NOMO-1 treated with dmso at 0.1 percent for 144 hours (cell line): Measurements from ENCODE around the gene CCDC102A.

Experiments
- DNase-seq: peaks from one replicate; lab custom pipeline; 2025; ENCODE audit not compliant: unreplicated experiment; lab: John Stamatoyannopoulos, UW

Gene CCDC102A

GRCh38 chr16:57538235-57538721 lies 1.9 kb upstream of the CCDC102A start:
- no peak for DNase-seq

- DNase-seq, result no peak
These were observed 1.3 kb upstream of the CCDC102A start for GRCh38 chr16:57537581-57538234.

- no peak for DNase-seq
These were observed 779 bp upstream of the CCDC102A start for GRCh38 chr16:57537194-57537505.

GRCh38 chr16:57535680-57536305 lies 578 bp downstream of the CCDC102A start:
- DNase-seq, result peak; percentile 47

GRCh38 chr16:57534881-57535658 lies 1.3 kb downstream of the CCDC102A start:
- DNase-seq, result no peak

- DNase-seq, result no peak
These were observed 2.0 kb downstream of the CCDC102A start for GRCh38 chr16:57534337-57534880.

- no peak for DNase-seq
These were observed 2.7 kb downstream of the CCDC102A start for GRCh38 chr16:57533431-57534336.

- no peak for DNase-seq
These were observed 4.1 kb downstream of the CCDC102A start for GRCh38 chr16:57532266-57532625.

- no peak for DNase-seq
These were observed 4.6 kb downstream of the CCDC102A start for GRCh38 chr16:57531635-57532265.

- DNase-seq, result no peak
These were observed 5.2 kb downstream of the CCDC102A start for GRCh38 chr16:57531253-57531575.

- DNase-seq, result no peak
These were observed 5.7 kb downstream of the CCDC102A start for GRCh38 chr16:57530522-57531252.

GRCh38 chr16:57530104-57530521 lies 6.3 kb downstream of the CCDC102A start:
- DNase-seq, result no peak

GRCh38 chr16:57529391-57530103 lies 6.8 kb downstream of the CCDC102A start:
- no peak for DNase-seq

- no peak for DNase-seq
These were observed 7.6 kb downstream of the CCDC102A start for GRCh38 chr16:57528499-57529390.

- no peak for DNase-seq
These were observed 8.6 kb downstream of the CCDC102A start for GRCh38 chr16:57527610-57528360.

- DNase-seq, result no peak
These were observed 9.3 kb downstream of the CCDC102A start for GRCh38 chr16:57527027-57527426.

GRCh38 chr16:57526498-57526897 lies 9.9 kb downstream of the CCDC102A start:
- no peak for DNase-seq

GRCh38 chr16:57525761-57526160 lies 10.6 kb downstream of the CCDC102A start:
- DNase-seq, result no peak
